8988T (cell line): Measurements from ENCODE around the gene LRMDA.

Experiments
- DNase-seq: peaks from one replicate; pipeline ENCODE4 v3.0.0; 2011

Gene LRMDA

DNA sequence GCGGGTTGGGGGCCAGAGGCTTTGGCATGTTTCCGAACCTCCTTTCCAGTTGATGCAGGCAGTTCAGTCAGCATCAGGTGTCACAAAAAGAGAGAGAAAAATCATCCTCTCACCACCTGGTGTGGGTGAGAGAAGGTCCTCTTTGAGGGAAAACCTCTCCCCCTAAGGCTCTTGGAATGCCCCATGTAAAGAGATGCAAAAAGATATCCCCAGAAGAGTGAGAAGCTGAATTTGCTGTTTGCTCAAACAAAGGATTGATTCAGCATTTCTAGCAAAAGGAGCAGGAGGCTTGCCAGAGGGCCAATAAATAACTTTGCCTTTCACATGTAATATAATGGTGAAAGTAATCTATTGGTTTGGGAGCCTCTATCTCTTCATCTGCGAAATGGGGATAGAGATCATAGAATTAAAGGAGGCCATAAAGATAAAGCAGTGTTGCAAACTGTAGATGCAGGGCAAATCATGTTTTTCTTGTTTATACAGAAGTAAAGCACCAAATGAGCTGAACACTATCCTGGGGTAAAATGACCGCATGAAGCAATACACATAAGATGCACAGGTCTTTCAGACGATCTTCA lies 425.9 kb downstream of the LRMDA start:
- DNase-seq: no peak

DNA sequence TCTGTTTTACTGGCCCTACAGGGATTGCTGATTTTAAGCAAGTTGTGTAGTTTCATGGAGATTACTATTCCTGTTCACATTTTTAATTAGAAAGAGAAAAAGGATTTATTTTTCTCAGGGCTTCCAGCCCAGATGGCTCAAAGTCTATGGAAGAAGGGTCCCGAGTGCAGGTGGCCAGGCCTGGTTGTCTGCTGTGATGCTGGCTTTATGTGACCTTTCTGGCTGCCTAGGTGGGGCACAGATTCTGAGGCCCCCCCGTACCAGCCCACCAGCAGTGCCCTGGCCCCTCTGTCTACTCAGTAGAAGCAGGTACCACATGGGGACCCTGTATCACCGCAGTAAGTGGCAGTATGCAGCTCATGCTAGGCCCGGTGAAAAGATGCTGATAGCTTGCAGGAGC lies 426.5 kb downstream of the LRMDA start:
- DNase-seq: no peak

DNA sequence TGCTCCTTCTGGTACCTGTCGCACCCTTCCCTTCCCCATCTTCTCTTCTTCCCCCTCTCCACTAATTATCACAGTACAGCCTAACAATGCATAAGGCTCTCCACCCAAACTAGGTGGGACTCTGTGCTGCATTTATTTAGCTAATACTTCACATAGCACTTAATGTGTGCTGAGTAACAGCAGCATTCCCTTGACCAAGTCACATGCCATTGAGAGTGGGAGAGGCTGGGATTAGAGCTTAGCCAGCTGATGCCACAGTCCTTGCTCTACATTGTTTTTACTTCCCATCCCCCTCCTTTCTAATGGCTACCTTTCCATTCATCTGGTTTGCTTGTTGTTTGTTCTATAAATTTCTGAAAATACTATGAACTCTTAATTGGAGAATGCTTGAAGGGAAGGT lies 426.9 kb downstream of the LRMDA start:
- DNase-seq: no peak

DNA sequence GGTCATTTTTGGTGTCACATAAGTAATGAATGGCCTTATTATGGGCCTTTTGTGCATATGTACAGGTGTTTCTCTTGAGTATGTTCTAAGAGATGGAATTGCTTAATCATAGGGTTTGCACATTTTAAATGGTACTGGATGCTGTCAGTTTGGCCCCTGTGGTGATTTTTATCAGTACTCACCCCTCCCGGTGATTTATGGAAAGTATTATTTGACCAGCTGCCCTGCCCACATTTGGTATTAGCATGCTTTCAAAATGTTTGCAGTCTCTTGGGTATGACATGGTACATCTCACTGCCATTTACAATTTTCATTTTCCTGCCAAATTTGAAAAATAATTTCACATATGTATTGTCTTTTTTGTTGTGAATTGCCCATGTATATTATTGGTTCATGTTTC lies 427.7 kb downstream of the LRMDA start:
- DNase-seq: no peak

DNA sequence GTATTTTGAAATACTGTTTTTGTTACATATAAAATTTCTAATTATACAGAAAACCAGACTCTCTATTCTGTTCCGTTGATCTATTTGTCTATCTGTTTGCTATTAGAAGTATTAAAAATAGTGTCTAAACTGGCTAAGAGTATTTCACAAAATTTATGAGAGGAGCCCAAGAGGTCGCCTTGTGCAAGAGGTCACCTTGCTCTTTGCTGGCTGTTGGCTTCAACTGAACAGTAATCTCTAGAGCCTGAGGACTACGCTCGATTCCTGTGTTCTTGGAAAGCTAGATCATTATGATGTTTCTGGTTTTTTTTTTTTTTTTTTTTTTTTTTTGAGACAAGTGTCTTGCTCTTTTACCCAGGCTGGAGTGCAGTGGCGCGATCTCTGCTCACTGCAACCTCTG lies 428.6 kb downstream of the LRMDA start:
- no peak for DNase-seq

DNA sequence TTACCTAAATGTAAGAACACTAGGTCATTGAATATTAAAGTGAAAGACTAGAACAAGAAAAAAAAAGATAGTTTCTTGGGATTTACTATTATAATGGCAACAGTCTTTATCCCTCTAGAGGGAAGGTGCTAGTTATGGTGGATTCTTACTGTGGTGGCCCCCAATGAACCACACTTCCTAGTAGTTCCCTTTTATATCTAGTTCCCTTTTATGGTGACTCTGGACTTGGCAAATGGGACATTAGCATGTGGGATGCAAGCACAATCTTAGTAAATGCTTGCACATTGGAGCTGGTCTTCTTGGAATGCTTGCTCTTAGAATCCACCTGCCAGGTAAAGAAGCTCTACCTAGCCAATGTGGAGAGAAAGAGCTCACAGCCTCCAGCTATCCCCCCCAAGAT lies 430.2 kb downstream of the LRMDA start:
- no peak for DNase-seq

DNA sequence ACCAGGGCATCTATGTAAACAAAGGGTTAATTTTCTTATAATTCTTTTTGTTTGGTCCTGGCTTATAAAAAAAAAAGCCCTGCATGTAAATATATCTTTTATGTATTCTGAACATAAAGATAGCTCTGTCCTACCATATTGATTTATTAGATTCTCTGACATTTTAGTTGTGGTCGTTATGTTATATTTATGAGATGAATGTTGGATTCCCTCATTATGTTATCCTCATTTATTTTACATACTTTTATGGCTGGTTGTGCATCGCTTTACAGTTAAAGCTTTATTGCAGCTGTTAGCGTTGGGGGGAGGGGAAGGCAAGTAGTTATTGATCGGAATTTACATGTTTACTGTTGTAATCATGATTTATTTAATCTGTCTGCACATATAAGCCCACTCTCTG lies 431.5 kb downstream of the LRMDA start:
- DNase-seq: no peak

DNA sequence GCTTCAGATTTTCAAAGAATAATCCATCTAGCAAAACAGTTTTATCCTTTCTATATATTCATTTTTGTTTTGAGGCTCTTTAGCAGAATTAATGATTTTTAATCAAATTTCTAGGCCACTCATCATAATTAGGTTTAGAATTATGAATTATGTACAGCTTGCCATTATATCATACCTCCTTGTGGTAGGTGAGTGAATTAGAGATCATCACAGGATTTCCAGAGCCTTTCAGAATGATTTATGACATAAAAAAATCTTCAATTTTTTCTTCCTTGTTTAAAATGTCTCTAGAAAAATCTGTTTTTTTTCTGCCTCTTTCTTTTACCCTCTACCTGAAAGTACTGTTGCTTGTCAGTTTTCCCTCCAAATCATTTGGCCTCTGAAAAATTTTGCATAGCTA lies 433.3 kb downstream of the LRMDA start:
- no peak for DNase-seq

DNA sequence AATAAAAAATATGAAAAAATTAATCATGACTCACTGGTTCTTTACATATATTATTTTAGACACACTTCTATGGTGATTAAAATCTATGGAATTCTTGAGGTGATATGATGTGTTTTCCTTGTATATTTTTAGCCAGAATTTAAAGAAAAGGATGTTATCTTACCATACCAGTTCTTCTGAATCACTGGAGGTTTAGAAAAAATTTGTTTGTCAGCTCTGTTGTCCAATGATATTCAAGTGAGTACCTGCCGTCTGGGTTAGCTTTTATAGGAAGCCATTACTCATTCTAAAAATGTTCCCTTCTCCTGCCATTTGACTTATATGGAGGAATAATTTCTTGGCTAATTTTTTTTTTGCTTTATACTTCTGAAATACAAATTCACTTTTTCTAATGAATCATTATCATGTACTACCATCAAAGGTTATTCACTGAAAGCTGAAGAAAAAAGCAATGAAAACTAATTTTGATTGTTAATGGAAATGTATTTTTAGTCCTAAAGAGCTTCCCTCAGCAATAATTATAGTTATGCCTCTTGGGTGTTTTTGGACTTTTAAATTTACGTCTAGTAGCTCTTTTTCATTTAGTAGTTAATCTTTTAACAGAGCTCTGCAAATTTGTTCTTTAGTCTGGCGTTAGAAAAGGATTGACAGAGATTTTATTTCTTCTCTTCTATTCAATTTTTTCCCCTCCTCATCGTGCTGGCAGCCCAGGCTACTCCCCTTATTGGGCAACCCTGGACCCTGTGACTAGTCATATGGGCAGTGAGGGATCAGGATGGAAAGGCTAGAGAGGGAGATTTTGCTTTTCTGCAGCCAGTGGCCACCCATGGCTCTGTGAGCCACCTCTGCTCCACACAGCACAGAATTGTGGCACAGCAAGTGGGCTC lies 434.2 kb downstream of the LRMDA start:
- DNase-seq: no peak

DNA sequence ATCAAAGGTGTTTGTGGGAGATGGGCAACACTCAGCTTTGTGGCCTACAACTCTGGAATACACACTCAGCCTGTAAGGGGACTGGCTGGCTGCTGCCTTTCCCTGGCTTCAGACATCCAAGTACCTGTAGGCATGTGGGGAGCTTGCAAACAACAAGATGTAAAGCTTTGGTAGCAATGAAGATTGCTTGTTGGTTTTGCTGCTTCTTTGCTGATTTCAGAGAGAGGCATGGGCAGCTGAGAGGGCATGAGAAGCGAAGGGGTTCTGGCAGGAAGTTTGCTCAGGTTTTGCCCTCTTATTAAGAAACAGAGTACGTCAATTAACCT lies 434.8 kb downstream of the LRMDA start:
- no peak for DNase-seq

DNA sequence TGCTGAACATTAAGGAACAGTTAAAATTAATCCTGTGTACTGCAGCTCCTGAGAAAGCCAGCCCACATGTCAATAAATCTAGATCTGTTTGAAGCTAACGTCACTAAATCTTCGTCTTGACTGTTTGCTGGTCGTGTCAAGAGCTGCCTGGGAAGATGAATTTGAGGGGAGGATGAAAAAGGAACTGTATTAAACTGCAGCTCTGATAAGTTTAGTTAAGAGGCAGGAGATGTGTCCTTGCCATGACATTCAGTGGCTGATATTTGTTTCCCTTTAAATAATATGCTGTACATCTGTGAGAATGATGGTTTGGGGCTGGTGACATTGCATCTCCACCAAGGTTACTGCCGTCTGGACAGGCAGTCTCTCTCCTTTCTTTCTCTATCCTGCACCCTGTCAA lies 435.3 kb downstream of the LRMDA start:
- no peak for DNase-seq

DNA sequence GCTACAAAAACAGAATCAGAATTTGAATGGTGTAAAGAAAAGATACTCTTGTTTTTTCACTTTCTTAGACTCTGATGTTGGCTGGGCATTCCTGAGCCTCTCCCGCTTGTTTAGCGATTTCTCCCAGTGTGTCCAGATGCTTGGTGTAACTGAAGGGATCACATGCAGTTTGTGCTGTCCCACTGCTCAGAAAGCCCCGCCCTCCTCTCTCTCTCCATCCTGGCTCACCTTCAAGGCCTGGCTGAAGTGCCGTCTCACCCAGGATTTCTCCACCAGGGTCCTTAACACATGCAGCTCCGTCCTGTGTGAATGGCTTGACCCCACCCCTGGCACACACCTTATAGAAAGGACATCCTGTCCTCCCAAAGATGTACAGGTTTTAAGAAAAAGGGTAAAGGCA lies 437.1 kb downstream of the LRMDA start:
- no peak for DNase-seq

DNA sequence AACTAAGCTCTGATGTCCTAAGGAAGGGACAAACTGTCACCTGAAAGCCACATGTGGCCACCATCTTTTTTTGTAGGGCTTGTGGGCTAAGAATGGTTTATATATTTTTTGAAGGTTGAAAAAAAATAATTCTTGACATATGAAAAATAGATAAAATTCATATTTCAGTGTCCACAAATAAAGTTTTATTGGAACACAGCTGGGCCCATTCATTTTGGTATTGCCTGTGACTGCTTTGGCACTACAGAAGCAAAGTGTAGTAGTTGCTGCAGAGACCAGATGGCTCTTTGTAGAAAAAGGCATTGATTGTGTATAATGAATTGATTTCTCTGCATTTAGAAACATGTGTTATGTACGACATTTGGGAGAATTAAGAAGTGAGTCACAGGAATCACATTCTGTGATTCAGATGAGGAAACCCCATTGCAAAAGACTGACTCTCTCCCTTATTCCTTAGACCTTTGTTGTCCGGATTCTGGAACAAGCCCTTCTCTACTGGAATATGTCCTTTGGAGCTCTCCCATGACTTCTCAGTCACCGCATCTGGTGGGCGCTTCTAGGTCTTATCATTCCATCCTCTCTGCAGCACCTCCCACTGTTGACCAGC lies 438.7 kb downstream of the LRMDA start:
- no peak for DNase-seq

DNA sequence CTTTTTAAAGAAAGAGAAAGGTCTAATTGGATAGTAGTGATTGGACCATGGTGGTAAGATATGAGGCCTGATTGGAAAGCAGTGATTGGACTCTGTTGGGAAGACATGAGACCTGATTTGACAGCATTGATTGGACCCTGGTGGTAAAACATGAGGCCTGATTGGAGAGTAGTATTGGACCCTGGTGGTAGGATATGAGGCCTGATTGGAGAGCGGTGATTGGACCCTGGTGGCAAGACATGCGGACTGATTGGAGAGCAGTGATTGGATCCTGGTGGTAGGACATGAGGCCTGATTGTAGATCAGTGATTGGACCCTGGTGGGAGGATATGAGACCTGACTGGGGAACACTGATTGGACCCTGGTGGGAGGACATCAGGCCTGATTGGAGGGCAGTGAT lies 444.3 kb downstream of the LRMDA start:
- DNase-seq: no peak

DNA sequence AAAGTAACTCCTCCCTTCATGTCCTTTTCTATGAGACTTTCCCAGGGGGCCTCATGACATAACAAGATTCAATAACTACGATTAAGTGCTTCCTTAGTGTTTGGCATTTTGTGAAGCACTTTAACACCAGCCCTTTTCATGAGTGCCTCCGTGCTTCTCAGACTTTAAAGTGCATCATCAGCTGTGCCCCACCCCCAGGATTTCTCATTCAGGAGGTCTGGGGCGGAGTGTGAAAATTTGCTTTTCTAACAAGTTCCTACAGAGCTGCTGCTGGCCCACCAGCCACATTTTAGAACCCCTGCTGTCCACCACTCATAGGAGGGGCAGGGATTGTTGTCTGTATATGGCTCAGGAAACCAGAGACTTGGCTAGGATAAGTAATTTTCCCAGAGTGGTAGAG lies 445.3 kb downstream of the LRMDA start:
- DNase-seq: no peak

DNA sequence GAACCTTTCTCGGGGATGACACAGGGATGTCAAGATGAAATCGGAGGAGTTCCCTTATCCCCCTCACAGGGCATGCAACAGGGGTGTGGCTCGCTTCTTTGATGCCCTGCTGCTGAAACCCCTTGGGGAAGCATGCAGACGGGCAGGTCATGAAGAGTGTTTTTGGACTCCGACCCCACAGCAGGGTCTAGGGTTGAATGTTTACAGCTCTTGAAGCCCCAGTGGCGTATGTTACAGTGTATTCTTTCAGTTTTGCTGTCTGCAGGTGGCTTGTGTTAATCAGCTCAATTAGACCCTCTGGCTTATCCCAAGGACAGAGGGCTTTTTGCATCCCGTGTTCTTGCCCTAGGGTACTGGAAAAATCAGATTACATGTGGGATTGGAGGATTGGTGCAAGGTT lies 446.5 kb downstream of the LRMDA start:
- no peak for DNase-seq

DNA sequence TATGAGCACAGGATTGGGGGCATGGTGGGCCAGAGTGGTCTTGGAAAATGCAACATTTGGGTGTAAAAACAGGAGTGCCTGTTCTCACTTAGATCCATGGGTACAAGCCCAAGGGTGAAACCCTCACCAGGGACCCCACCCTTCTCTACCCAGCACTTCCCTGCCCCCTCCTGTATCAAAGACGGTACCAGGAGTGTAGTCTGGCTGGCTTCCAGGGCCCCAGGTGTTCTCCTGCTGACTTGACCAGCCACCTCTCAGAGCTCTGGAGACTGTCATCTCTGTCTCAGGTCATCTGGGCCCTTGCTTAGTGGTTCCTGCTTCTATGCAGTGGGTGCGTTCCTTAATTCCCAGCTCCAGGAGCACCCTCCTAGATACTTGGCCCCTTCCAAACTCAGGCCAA lies 447.2 kb downstream of the LRMDA start:
- no peak for DNase-seq

DNA sequence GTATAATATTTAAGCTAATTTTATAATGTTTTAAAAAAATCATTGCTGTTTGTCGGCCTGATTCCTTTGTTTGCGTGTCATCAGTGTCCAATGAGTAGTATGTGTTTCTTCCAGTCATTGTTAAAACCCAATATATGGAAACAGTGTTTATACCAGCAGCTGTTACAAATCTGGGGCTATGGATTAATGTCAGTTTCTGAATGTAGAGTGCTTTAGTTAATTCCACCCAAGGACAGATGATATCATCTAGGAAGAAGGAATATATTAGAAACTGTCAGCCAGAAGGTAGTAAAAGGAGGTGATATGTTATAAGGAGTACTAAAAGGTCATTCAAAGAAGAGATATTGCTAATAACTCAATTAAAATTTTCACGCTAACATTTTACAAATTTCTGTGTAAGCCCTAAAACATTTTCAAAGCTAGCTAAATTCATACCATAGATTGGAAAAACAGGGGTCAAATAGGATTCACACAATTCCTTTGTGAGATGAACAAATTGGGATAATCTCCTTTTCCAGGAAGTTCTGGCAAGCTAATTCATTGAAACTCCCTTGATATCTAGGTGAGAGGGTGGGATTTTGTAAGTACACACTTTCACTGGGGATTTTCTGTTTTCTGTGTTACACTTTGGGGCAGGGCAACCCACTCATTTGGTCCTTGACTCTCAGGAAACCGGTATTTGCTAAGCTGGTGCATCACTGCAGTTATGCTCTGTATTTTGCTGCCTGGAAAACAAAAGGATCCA lies 448.8 kb downstream of the LRMDA start:
- DNase-seq: no peak

DNA sequence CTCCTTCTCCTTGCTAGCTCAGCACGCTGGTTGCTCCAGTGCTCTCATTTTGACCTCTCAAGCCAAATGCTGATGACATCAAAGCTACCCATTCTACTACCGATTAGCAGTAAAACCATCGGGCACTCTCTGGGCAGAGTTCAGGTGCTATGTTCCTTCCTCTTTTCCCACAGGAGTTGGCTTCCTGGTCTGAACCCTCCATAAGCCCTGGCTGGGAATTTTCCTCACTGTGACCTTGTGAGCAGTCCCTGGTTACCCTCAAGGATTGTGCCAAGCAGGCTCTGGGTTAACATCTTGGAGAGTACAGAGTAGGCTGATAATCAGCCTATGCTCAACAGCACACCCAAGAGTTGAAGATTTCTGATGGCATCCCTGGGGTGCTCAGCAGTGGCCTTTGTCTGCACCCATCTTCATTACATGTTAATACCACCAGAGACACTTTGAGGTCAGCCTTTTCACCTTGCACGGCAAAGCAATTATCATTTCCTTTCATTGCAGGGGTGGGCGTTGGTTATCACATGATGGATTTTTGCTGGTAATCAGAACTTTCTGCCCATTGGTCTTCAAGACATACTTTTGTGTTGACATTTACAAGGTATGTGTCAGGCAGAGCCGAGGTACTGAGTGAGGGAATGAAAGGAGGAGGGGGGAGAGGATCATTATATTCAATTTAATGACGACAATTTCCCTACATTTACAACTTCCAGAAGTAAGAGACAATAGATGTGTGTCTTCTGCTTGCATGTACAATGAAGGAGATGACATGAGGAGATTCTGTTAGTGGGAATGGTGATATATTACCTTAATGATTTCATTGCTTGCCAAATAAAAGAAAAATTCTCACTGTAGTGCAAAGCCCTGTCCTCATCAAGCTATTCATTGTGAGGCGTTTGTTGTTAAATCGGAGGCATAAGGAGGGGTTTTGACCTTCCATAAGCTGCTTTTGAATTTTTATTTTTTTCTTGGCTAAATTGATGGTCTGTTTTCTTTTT lies 452.0 kb downstream of the LRMDA start:
- no peak for DNase-seq

DNA sequence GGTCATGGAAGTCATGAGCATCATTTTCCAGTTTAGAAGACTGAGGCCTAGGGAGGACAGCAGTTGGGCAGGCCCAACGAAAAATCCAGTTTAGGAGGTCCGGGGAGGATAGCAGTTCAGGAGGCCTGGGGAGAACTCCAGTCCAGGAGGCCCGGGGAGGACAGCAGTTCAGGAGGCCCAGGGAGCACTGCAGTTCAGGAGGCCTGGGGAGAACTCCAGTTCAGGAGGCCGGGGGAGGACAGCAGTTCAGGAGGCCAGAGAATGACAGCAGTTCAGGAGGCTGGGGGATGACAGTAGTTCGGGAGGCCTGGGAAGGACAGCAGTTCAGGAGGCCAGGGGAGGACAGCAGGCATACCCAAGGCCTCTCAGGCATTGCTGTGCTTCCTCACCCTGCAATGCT lies 453.4 kb downstream of the LRMDA start:
- no peak for DNase-seq

DNA sequence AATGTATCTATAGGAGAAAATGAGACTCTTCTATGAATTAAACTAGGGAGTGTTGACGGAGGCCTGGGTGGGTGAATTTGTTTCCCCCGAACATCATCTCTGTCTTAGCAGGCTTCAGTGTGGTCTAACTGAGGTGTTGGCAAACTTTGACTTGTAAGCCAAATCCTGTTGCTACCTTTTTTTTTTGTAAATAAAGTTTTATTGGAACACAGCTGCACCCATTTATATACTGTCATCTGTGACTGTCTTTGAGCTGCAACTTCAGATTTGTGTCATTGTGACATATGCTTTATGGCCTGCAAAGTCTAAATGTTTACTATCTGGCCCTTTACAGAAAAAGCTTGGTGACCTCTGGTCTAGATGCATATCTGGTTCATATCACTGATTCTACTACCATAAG lies 455.9 kb downstream of the LRMDA start:
- DNase-seq: no peak

DNA sequence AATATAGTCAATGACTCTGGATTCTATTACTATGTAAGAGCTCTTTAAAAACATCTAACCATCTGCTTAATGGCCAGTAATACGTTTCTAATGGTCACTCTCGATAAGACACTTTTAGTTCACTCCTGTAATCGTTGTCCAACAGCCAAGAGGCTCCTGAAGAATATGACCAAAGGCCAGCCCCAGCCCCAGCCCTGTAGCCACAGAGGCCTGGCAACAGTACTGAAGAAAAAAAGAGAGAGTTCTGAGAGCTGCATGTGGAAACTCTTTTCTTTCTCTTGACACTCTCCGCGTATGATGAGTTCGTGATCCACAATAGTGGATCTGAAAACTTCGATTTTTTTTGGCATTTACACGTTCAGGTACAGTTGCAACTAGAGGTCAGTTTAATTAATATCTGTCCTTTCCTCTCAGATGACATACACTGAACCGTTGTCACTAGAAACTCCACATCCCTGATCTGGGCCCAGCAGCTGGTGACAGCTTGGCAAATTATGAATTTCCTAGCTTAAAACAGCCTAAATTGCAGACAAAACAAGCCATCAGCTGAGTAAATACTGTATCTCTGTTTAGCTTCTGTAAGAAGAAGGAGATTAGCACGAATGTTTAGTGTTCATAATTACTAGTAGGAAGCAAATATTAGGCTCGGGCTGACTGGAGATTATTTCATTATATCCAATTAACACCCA lies 456.7 kb downstream of the LRMDA start:
- no peak for DNase-seq
